NCI-H2107 treated with DMSO at 0.1 percent for 48 hours (cell line): ENCODE results near the gene CNDP2.

Experiments used
- DNase-seq: peaks from one replicate; lab custom pipeline; 2025; ENCODE audit not compliant: unreplicated experiment; lab: John Stamatoyannopoulos, UW

CNDP2 gene

GRCh38 chr18:74472312-74472711 is 23.9 kb upstream of the CNDP2 start:
- DNase-seq: no peak

DNA sequence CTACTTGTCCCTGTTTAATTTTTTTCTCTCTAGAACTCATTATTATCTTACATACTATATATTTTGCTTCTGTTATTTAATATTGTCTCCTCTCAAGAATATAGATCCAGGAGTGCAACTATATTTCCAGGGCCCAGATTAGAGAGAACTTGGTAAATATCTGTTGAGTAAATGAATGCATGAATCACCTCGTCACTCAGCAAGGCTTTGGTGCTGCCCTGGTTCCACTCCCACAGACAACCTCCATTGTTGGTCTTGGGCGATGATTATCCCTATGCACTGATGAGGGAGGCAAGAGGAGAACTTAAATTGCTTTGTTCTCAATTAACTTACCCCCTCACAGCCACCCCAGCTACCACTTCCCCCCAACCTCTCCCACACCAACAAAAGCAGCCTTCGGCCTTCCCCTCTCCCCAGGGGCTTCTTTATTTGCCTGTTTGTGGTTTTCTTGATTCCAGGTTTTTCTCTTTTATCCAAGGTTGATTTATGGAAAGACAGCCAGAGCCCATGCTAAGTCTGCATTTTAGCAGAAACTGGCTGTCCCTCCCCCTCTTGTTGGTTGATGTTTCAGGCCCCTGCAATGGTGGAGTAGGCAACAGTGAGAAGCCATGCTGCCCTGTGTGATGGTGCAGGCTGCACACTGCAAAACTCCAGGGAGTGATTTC is 22.1 kb upstream of the CNDP2 start:
- no peak for DNase-seq

DNA sequence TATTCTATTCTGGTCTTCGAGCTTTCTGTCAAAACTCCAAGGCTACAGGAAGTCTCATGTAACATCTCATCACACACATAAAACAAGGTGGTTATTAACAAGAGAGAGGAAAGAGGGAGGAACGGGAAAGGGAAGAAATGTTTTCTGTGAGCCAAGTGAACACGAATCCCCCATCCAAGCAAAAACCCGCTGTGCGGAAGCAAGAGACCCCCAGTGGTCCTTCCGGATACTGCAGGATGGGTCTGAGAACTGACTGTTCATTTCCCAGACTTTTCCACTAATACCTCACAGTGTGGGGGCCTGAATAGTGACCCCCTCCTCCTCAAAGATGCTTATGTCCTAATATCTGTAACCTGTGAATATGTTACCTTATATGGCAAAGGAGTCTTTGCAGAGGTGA is 20.0 kb upstream of the CNDP2 start:
- DNase-seq: no peak

DNA sequence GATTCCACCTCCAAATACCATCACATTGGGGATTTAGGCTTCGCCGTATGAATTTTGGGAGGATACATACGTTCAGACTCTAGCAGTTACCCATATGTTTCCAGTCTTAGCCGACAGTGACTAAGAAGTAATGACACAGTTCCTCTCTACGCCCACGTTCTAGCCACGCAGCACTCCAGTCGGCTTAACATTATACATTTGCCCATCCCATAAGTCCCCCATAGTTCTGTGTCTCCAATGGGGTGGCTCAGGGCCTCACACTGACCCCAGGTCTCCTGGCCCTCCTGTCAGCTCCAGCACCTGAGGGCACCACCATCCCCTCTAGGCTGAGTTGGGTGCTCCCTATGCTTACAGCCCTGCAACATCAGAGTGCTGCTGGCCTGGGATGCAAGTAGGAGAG is 18.4 kb upstream of the CNDP2 start:
- DNase-seq: no peak

DNA sequence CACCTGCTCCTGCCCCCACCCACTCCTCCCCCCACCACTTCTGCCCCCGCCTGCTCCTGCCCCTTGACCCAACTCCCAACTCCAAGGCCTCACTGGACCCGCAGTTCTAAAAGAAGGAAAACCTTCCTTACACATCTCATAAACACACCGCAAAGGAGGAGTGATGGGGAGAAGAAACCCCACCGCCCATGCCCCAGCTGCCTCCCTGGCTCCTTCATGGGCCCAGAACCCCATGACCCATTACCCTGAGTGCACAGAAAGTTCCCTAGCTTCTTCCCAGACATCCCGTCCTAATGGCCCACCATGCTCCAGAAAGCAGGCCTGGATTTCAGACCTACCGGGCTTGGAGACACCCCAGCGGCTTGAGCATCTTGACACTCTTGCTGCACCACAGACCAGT is 17.8 kb upstream of the CNDP2 start:
- no peak for DNase-seq

GRCh38 chr18:74478880-74479279 is 17.3 kb upstream of the CNDP2 start:
- no peak for DNase-seq

- DNase-seq: no peak
Observed at GRCh38 chr18:74479486-74480148, 16.5 kb upstream of the CNDP2 start.

DNA sequence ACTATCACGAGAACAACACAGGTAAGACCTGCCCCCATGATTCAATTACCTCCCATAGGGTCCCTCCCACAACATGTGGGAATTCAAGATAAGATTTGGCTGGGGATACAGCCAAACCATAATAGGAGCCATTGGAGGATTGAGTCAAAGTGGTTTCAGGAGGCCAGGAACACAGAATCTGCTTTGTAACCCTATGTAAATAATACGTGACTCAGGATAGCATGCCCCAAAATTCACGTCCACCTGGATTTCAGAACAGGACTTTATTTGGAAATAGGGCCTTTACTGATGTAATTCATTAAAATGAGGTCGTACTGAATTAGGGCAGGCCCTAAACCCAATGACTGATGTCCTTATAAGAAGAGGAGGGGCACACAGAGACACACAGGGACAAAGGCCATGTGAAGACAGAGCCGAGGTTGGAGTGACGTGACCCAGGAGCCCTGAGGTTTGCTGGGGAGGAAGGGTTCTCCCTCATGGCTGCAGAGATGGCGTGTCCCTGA is 16.0 kb upstream of the CNDP2 start:
- no peak for DNase-seq

GRCh38 chr18:74482697-74483096 is 13.5 kb upstream of the CNDP2 start:
- DNase-seq: no peak

DNA sequence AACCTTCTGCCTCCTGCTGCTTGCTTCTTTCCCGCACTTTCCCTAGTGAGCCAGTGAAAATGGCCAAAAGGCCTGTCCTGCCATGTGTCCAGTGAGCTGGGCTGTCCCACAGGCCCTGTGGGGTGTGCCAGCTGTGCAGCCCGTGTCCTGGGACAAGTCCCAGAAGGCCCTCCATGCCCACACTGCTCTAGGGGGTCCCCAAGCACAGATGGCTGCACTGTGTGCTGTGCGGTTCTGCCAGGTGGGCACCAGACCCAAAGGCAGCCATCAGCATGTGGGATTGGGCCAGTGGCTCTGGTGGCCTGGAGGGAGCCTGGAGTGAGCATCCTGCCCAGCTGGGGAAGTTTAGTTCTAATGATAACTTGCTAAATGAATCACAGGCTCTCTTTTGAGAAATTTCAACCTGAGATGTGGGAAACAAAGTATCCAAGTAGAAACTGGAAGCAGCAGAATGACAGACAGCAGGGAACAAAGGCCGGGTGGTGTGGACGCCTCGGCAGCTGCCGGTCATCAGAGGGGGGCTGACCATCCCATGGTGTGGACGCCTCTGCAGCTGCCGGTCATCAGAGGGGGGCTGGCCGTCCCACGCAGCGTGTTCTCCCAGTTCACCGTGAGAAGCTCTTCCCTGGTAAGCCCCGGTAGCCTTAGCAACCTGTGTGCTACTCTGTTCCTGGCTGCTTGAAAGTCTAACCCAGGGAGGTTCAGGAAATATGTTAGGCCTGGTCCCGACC is 9.9 kb upstream of the CNDP2 start:
- DNase-seq: no peak

DNA sequence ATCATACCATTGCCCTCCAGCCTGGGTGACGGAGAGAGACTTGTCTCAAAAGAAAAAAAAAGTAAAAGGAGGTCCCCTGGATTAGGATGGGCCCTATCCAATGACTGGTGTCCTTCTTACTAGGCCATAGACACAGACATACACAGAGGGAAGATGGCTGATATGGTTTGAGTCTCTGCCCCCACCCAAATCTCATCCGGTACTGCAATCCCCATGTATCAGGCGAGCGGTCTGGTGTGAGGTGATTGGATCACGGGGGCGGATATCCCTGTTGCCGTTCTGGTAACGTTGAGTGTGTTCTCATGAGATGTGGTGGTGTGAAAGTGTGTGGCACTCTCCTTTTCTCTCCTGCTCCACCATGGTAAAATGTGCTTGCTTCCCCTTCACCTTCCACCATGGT is 7.8 kb upstream of the CNDP2 start:
- no peak for DNase-seq

DNA sequence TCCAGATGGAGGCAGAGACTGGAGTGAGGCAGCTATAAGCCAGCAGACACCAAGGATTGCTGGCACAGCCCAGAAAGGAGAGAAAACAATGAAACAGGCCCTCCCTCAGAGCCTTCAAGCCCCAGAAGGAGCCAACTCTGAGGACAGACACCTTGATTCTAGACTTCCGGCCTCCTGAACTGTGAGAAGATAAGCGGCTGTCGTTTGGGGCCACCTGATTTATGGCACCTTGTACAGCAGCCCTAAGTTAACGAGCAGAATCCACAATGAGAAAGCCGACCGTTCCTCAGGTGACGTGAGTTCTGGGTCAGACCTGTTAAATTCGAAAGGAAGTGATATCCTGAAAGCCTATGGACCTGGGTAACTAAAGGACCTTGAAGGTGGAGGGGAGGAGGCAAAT is 7.3 kb upstream of the CNDP2 start:
- DNase-seq: no peak

- no peak for DNase-seq
Observed at GRCh38 chr18:74489676-74490075, 6.5 kb upstream of the CNDP2 start.

DNA sequence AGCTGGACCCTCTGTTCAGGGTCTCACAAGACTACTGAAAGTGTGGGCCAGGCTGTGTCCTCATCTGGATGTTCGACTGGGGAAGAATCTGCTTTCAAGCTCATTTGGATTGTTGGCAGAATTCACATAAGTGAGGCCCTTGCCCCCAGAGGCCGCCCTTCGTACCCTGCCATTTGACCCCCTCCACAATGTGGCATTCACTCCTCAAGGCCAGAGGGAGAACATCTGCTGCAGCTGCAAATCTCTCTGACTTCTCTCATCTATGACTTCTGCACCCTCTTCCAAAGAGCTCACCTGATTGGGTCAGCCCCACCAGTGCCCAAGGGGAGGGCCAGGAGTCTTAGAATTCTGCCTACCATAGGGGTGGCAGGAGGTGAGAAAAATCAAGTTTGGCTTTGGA is 3.9 kb upstream of the CNDP2 start:
- DNase-seq: no peak

- DNase-seq: peak; percentile 54
Observed at GRCh38 chr18:74493689-74494088, 2.5 kb upstream of the CNDP2 start.

- no peak for DNase-seq
Observed at GRCh38 chr18:74494514-74494913, 1.6 kb upstream of the CNDP2 start.

DNA sequence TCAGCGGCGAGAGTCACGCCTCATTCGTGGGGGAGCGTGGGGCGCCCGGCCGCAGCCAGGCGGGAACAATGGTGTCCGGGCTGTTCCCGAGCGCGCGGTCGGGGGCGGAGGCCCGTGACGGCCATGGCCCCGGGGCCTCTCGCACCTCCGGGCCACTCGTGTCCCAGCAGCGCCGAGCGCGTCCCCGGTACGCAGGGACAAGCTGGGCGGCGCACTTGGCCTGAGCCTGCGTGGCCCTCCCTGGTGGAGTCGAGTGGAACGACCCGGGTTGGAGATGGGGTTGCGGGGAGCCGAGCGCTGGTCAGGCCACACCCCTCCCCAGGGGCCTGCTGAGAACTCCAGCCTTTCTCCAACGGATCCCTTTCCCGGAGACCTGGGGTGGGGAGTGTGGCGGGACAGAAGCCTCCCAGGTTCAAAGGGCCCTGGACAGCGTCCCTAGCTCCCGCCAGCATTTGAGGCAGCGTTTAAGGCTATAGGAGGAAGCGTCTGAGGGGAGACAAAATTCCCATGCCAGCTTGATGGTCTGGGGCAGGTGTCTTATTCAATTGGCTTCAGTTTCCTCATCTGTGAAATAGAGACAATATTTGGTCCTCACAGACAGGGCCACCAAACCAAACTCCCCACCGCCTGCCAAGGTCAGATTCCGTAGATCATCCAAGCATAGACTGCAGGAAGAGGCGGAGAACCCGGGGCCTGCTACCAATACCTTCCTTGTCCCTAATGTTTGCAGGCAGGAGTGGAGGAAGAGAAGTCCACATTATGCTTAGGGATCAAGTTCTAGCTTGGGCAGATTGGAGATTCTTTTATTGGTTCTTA is 553 bp downstream of the CNDP2 start:
- DNase-seq: peak; percentile 18

DNA sequence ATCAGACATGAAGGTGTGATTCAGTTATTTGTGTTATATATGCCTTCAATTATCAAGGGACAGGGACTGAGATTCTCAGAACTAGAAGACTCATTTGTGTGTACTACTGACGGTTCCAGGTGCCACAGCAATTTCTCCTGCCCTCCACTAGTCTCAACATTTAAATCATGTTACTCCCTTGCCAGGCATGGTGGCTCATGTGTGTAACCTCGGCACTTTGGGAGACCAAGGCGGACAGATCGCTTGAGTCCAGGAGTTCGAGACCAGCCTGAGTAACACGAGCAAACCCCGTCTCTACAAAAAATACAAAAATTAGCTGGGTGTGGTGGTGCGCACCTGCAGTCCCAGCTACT is 1.1 kb downstream of the CNDP2 start:
- no peak for DNase-seq

- DNase-seq: peak; percentile 14
Observed at GRCh38 chr18:74497778-74498177, 1.6 kb downstream of the CNDP2 start.

- DNase-seq: peak; percentile 82
Observed at GRCh38 chr18:74498712-74499627, 2.8 kb downstream of the CNDP2 start.
